Stimulated activated memory B cell treated with anti-CD40 and anti-IgM and Interleukin-4, amounts not matched to agents 10 μg/mL and 1 μg/mL and 100 μg/mL, for 72 hours (primary cell): ENCODE measurements around the gene DOCK9.

Experiments
- ATAC-seq: fragments of 150-1000 bp; cut with Tn5 transposase; 2 replicates; pipeline ENCODE4 v1.10.0; 2021
- H3K27ac Mint-ChIP-seq: one replicate; pipeline ENCODE4 v1.8.0; 2022; ENCODE audit warnings: mild to moderate bottlenecking, mixed read lengths
- H3K27me3 Mint-ChIP-seq: one replicate; pipeline ENCODE4 v1.8.0; 2022; ENCODE audit warnings: mixed read lengths
- H3K36me3 Mint-ChIP-seq: one replicate; pipeline ENCODE4 v1.8.0; 2022; ENCODE audit warnings: mixed read lengths
- H3K4me1 Mint-ChIP-seq: one replicate; pipeline ENCODE4 v1.8.0; 2022; ENCODE audit warnings: mixed read lengths
- H3K4me3 Mint-ChIP-seq: one replicate; pipeline ENCODE4 v1.8.0; 2022; ENCODE audit warnings: mild to moderate bottlenecking, moderate library complexity, mixed read lengths
- H3K9me3 Mint-ChIP-seq: one replicate; pipeline ENCODE4 v1.8.0; 2022; ENCODE audit warnings: mixed read lengths

The DOCK9 gene

GRCh38 chr13:98746968-98747367, 230.9 kb downstream of the DOCK9 start:
- H3K4me3 Mint-ChIP-seq = no peak overlapping the region
- H3K27ac Mint-ChIP-seq = no peak overlapping the region
- H3K4me1 Mint-ChIP-seq = no peaks in the 10 kb centered on the region
- peaks cover 20% of the 10 kb centered on the region for H3K27me3 Mint-ChIP-seq
- no peaks in the 10 kb centered on the region for H3K9me3 Mint-ChIP-seq
- ATAC-seq = no peak
- no peaks in the 10 kb centered on the region for H3K36me3 Mint-ChIP-seq
